GM20000 (cell line): ENCODE results near the gene CCDC90B.
"Not testable (repeated sequence)": the region's sequence is repeated elsewhere in the genome, so short reads cannot be mapped to it uniquely, and the experiment has no call there.

Experiments used
- DNase-seq: peaks from one replicate; pipeline ENCODE4 v3.0.0; 2012; ENCODE audit warnings: low spot score
- CTCF ChIP-seq: IDR thresholded peaks from 2 replicates; pipeline ENCODE4 v1.5.1; 2012; ENCODE audit warnings: mild to moderate bottlenecking, control low read depth; ENCODE audit errors: extremely low read depth, missing control alignments

CCDC90B gene

GRCh38 chr11:83285151-83285770 is 906 bp downstream of the CCDC90B start:
- TF ChIP-seq CTCF, result no peak
- no peak for DNase-seq

- TF ChIP-seq CTCF, result no peak
- DNase-seq, result no peak
Observed at GRCh38 chr11:83284501-83285150, 1.5 kb downstream of the CCDC90B start.

- no peak for DNase-seq
- no peak for TF ChIP-seq CTCF
Observed at GRCh38 chr11:83282084-83282716, 4.0 kb downstream of the CCDC90B start.

GRCh38 chr11:83280256-83280655 is 5.9 kb downstream of the CCDC90B start:
- TF ChIP-seq CTCF, result no peak
- DNase-seq, result no peak

GRCh38 chr11:83278351-83278750 is 7.8 kb downstream of the CCDC90B start:
- no peak for DNase-seq
- TF ChIP-seq CTCF, result no peak

GRCh38 chr11:83275888-83276641 is 10.1 kb downstream of the CCDC90B start:
- DNase-seq, result no peak
- no peak for TF ChIP-seq CTCF

- no peak for DNase-seq
Observed at GRCh38 chr11:83272627-83273026, 13.5 kb downstream of the CCDC90B start.

GRCh38 chr11:83271734-83272133 is 14.4 kb downstream of the CCDC90B start:
- not testable (repeated sequence) for DNase-seq

More at GRCh38 chr11:83272627-83273026, 13.5 kb downstream of the CCDC90B start:
- no peak for TF ChIP-seq CTCF

- not testable (repeated sequence) for DNase-seq
Observed at GRCh38 chr11:83269080-83269479, 17.1 kb downstream of the CCDC90B start.
